Left ventricle myocardium inferior (tissue), 1 donor: ENCODE data around the gene NLGN3. TPM values are rescaled to one million over a fixed set of nuclear protein-coding genes. Genes with fewer than 3 reads are reported as not detected.

Experiments used
- DNase-seq: peaks from one replicate; pipeline ENCODE4 v3.0.0-alpha.2; 2020
- H3K27ac ChIP-seq: fragments of 200-600 bp; replicated peaks from 2 replicates; pipeline ENCODE4 v1.8.0; 2021
- H3K27me3 ChIP-seq: fragments of 200-600 bp; 2 replicates; pipeline ENCODE4 v1.8.0; 2021; ENCODE audit warnings: low read depth
- H3K36me3 ChIP-seq: fragments of 200-600 bp; 2 replicates; pipeline ENCODE4 v1.8.0; 2021
- H3K4me1 ChIP-seq: fragments of 200-600 bp; 2 replicates; pipeline ENCODE4 v1.8.0; 2021
- H3K4me3 ChIP-seq: fragments of 200-600 bp; 2 replicates; pipeline ENCODE4 v1.8.0; 2021; ENCODE audit warnings: mild to moderate bottlenecking, moderate library complexity
- H3K9me3 ChIP-seq: fragments of 200-600 bp; replicated peaks from 2 replicates; pipeline ENCODE4 v1.8.0; 2021
- intact Hi-C: fragments of 100-400 bp; cut with micrococcal nuclease; formaldehyde crosslinking; loops from one replicate; pipeline ENCODE4 v1.11.0; 2022
- total RNA-seq: library from RNA; stranded (reverse); fragmentation: NEBNext Ultra II Directional; extraction: Animal tissue kit (Norgen Biotek cat#: 25700); gene quantifications from one replicate; pipeline ENCODE4 v1.2.1, GENCODE V29; 2021
- TF ChIP-seq, protein P1 (sequence below): fragments of 200-600 bp; IDR thresholded peaks from 2 replicates; pipeline ENCODE4 v1.8.0; 2021; ENCODE audit warnings: antibody characterized with exemption, mild to moderate bottlenecking, borderline replicate concordance
- donor health status: DM: no; HTN: yes; CAD: no; lungs with severe emphysema.

The NLGN3 gene
- total RNA-seq, 1 donor from 2014 or later, result 0.41 TPM

DNA sequence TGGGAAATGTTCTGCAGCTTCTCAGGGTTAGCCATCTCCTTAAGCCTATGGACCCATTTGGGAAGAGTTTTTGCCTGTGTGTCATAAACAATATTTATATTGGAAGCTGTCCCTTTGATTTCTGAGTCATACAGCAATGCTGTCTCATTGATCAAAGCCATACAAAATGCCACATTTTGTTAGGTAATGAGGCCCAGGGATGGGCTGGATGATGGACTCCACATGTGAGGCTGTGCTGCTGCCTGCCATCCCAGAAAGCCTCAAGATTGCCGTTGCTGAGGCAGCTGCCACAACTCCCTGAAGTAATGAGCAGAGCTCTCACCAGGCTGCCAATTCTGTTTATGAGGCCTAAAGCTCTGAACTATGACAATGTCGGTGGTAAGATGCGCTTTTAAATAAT lies 66.2 kb downstream of the NLGN3 start:
- no peaks in the 10 kb centered on the region for H3K9me3 ChIP-seq
- intact Hi-C loops, result no loop called here
- DNase-seq, result no peak
- H3K4me3 ChIP-seq, result no peak overlapping the region
- no peaks in the 10 kb centered on the region for H3K27me3 ChIP-seq
- TF ChIP-seq, protein P1, sequence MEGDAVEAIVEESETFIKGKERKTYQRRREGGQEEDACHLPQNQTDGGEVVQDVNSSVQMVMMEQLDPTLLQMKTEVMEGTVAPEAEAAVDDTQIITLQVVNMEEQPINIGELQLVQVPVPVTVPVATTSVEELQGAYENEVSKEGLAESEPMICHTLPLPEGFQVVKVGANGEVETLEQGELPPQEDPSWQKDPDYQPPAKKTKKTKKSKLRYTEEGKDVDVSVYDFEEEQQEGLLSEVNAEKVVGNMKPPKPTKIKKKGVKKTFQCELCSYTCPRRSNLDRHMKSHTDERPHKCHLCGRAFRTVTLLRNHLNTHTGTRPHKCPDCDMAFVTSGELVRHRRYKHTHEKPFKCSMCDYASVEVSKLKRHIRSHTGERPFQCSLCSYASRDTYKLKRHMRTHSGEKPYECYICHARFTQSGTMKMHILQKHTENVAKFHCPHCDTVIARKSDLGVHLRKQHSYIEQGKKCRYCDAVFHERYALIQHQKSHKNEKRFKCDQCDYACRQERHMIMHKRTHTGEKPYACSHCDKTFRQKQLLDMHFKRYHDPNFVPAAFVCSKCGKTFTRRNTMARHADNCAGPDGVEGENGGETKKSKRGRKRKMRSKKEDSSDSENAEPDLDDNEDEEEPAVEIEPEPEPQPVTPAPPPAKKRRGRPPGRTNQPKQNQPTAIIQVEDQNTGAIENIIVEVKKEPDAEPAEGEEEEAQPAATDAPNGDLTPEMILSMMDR, result no peak
- no peaks in the 10 kb centered on the region for H3K4me1 ChIP-seq
- H3K36me3 ChIP-seq, result no peaks in the 10 kb centered on the region
- no peak overlapping the region for H3K27ac ChIP-seq

DNA sequence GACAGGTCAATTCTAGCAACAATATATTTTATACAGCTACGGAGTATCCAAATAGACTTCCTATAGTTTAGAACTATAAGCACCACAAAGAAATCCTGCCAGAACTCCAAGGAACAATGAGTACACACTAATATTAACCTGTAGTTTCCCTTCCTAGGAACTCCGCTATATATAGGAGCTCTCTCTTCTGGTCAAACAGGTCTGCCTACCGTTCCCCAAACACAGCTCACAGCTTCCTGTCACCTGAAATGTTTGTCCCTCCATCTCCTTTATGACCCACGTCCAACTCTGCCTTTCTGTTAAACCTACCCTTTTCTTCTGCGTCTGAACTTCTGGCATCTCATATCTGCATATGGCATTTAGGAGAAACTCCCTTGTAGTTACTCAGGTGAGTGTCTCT lies 67.9 kb downstream of the NLGN3 start:
- no peak overlapping the region for H3K4me3 ChIP-seq
- intact Hi-C loops, result no loop called here

DNA sequence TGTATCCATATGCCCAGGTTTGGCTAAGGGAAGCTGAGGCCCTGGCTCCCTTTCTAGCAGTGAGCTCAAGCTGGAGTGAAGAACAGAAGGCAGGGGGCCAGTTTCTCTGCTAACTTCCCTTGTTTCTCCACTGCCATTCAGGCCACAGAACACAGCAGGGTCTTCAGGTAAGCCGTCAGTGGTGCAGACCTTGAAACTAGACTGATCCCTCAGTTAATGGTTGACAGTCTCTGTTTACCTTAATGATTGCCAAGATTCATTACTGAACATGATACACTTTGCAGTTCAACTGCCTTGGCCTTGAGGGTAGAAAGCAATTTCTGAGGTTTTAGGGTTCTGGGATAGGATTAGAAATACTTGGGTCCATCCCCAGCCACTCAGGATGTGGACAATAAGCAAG lies 69.5 kb downstream of the NLGN3 start:
- H3K27me3 ChIP-seq, result no peaks in the 10 kb centered on the region
- H3K36me3 ChIP-seq, result no peaks in the 10 kb centered on the region
- no peaks in the 10 kb centered on the region for H3K4me1 ChIP-seq
- DNase-seq, result no peak
- no peak overlapping the region for H3K4me3 ChIP-seq
- H3K27ac ChIP-seq, result no peak overlapping the region
- H3K9me3 ChIP-seq, result no peaks in the 10 kb centered on the region
- TF ChIP-seq, protein P1, result no peak
- intact Hi-C loops, result no loop called here

More for the DNA sequence above, 67.9 kb downstream of the NLGN3 start:
- no peak for DNase-seq
- no peaks in the 10 kb centered on the region for H3K4me1 ChIP-seq
- H3K27ac ChIP-seq, result no peak overlapping the region
- H3K36me3 ChIP-seq, result no peaks in the 10 kb centered on the region
- no peaks in the 10 kb centered on the region for H3K27me3 ChIP-seq
- H3K9me3 ChIP-seq, result no peaks in the 10 kb centered on the region
- TF ChIP-seq, protein P1, result no peak

DNA sequence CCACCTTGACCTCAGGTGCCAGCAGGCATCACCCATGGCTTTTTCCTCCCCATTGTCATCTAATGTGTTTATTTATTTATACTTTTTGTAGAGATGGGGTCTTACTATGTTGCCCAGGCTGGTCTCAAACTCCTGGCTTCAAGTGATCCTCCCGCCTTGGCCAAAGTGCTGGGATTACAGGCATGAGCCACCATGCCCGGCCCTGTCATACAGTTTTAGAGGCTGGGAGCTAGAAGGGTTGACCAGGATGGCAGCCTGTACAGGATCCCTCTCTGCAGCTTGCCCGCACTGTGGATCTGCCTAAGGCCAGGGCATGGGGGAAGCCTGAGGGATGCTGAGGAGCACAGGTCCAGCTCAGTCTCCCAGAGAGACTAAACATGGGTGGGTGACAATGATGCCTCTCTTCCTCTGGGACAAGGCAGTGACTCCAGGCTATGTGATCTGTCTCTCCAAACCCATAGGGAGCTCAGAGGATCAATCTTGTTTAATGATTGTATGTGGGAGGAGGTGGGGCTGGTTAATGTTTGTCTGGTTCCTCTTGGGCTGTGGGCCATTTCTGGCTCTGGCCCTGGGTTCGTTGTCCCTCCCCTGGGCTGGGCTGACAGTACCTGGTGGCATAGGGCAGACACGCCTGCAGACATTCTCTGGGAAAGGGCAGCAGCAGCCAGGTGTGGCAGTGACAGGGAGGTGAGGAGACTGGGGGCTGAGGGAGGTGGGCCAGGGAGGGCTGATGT lies 70.1 kb downstream of the NLGN3 start:
- Histone ChIP-seq H3K36me3 (no peaks in the 10 kb centered on the region), H3K4me1 (no peaks in the 10 kb centered on the region), H3K4me3 (no peak overlapping the region), H3K9me3 (no peaks in the 10 kb centered on the region), H3K27me3 (no peaks in the 10 kb centered on the region), H3K27ac (no peak overlapping the region)
- TF ChIP-seq, protein P1, result no peak
- no peak for DNase-seq
- intact Hi-C loops, result no loop called here

DNA sequence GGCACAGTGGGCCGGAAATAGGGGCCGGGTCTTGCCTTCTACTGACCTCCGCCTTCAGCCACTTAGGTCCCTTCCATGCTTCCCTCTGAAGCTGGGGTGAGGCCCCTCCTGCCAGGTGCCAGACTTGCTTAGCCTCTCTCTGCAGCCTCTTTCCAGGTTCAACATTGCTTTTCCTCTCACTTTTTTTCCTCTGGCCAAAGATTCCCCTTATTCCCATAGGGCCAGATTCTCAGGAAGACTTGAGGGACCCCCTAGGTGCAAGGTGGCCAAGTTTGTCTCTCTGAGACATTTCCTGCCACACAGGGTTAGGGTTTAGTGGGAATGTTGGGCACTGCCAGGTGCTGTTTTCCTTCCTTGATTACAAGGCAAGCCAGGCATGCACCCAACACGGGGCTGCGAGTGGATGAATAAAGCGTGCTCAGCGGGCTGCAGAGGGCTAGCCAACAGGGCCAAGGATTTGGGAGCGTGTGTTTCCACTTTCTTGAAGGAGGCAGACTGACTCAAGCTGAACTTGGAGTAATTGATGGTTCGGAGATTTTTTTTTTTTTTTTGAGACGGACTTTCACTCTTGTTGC lies 70.8 kb downstream of the NLGN3 start:
- intact Hi-C loops, result no loop called here
- no peak overlapping the region for H3K27ac ChIP-seq
- H3K27me3 ChIP-seq, result no peaks in the 10 kb centered on the region
- no peaks in the 10 kb centered on the region for H3K36me3 ChIP-seq
- DNase-seq, result no peak
- no peaks in the 10 kb centered on the region for H3K9me3 ChIP-seq
- H3K4me1 ChIP-seq, result no peaks in the 10 kb centered on the region
- TF ChIP-seq, protein P1, result no peak
- H3K4me3 ChIP-seq, result no peak overlapping the region
